Measurements from ENCODE around the gene RAB7A.
"Not testable (repeated sequence)": the region's sequence is repeated elsewhere in the genome, so short reads cannot be mapped to it uniquely, and the experiment has no call there.

The RAB7A gene

DNA sequence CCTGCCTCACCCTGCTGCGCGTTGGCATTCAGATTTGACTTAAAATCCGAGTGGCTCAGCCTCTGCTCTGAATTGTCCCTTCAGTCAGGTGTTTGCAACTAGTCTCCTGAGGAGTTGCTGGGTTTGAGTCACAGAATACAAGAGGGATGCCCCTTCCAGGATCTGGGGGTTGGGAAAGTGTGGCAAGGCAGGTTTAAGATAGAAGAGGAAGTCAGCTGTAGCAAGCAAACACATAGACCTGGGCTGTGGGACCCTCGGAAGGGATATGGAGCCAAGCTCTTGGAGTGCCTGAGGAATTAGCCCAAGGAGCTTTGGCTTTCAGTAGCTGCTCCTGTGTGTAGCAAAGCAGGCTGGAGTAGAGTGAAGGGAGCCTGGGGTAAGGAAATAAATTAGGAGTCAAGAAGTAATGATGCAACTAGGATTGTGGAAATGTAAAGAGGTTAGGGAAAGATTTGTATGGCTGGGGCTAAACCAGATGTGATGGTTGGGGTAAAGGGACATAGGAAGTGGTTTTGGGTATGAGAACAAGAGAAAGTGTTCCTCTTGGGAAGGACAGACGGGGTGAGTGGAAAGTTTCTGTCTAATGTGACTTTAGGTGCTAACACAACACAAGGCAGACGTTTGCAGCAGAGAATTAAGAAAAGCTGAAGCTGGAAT, 41.2 kb downstream of the RAB7A start:
- DNase-seq (ENCODE audit: low read depth) = no peak
- TF ChIP-seq CTCF (conservative IDR thresholded peaks at IDR 0.05; ENCODE audit: low read depth, low read length) = no peak
- no peak overlapping the region for H3K4me3 ChIP-seq (ENCODE audit: low read length)

DNA sequence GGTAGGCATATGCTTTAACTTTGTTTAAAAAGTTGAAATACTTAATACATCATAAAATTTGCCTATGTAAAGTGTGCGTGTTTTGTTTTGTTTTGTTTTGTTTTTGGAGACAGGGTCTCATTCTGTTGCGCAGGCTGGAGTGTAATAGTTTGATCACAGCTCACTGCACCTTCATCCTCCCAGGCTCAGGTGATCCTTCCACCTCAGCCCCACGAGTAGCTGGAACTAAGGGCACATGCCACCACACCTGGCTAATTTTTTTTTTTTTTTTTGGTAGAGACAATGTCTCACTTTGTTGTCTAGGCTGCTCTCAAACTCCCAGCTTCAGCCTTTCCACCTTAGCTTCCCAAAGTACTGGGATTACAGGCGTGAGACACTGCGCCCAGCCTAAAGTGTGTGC, 42.5 kb downstream of the RAB7A start:
- no peak overlapping the region for H3K4me3 ChIP-seq (ENCODE audit: low read length)
- DNase-seq (ENCODE audit: low read depth) = no peak
- no peak for TF ChIP-seq CTCF (conservative IDR thresholded peaks at IDR 0.05; ENCODE audit: low read depth, low read length)

DNA sequence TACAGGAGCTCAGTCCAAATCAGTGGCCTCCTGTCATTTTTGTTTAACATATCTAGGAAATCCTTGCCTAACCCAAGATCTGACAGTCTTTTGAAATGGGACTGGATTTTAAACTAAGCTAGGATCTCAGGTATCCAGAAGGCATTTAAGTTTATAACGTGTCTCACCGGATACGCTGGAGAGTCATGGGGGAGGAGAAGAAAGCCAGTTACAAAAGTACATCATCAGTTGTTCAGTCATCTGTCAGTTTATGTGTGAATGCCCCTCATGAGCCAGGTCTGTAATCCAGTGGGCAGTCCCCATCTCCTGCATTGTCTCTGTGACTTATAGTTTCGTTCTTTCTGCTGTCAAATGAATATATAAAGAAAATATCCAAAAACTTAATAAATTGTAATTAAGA, 44.4 kb downstream of the RAB7A start:
- no peak overlapping the region for H3K4me3 ChIP-seq (ENCODE audit: low read length)
- no peak for DNase-seq (ENCODE audit: low read depth)
- TF ChIP-seq CTCF (conservative IDR thresholded peaks at IDR 0.05; ENCODE audit: low read depth, low read length) = no peak

DNA sequence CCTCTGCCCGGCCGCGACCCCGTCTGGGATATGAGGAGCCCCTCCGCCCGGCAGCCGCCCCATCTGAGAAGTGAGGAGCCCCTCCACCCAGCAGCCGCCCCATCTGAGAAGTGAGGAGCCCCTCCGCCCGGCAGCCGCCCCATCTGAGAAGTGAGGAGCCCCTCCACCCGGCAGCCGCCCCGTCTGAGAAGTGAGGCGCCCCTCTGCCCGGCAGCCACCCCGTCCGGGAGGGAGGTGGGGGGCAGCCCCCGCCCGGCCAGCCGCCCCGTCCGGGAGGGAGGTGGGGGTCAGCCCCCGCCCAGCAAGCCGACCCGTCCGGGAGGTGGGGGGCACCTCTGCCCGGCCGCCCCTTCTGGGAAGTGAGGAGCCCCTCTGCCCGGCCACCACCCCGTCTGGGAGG, 47.2 kb downstream of the RAB7A start:
- H3K4me3 ChIP-seq (ENCODE audit: low read length) = not testable (repeated sequence)

DNA sequence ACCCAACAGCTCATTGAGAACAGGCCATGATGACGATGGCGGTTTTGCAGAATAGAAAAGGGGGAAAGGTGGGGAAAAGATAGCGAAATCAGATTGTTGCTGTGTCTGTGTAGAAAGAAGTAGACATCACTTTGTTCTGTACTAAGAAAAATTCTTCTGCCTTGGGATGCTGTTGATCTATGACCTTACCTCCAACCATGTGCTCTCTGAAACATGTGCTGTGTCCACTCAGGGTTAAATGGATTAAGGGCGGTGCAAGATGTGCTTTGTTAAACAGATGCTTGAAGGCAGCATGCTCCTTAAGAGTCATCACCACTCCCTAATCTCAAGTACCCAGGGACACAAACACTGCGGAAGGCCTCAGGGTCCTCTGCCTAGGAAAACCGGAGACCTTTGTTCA, 47.6 kb downstream of the RAB7A start:
- not testable (repeated sequence) for DNase-seq (ENCODE audit: low read depth); H3K4me3 ChIP-seq (ENCODE audit: low read length)

More for the DNA sequence above, 47.2 kb downstream of the RAB7A start:
- not testable (repeated sequence) for DNase-seq (ENCODE audit: low read depth)

DNA sequence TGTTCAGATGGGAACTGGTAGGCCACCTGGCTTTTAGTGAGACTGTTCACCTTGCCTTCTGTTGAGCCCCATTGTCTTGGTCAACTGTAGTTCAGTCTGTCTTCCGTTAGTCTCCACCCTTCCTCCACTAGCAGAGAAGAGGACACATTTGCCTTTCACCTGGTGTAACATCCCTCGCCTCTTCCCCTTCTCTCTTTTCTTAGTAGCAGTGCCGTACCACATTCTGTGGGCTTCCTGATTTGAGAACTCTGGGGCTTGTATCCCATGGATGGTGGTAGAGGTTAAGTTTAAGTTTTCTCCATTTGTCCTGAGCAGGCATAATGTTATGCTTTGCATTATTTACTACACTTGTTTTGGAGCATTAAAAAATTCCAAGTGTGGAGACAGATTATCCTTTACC, 49.3 kb downstream of the RAB7A start:
- no peak for TF ChIP-seq CTCF (conservative IDR thresholded peaks at IDR 0.05; ENCODE audit: low read depth, low read length)
- no peak overlapping the region for H3K4me3 ChIP-seq (ENCODE audit: low read length)
- no peak for DNase-seq (ENCODE audit: low read depth)

DNA sequence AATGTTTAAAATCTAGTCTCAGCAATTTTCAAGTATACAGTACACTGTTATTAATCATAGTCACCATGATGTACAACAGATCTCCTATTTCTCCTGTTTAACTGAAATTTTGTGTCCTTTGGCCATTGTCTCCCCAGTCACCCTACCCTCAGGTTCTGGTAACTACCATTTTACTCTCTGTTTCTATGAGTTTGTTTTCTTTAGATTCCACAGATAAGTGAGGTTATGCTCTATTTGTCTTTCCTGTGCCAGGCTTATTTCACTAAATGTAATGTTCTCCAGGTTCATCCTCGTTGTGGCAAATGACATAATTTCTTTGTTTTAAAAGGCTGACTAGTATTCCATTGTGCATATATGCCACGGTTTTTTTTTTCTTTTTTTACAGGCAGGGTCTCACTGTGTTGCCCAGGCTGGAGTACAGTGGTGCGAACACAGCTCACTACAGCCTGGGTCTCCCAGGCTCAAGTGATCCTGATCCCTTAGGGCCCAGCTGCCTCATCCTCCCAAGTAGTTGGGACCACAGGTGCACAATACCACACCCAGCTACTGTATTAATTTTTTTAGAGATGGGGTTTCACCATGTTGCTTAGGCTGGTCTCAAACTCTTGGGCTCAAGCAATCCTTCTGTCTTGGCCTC, 50.0 kb downstream of the RAB7A start:
- no peak for DNase-seq (ENCODE audit: low read depth)
- no peak overlapping the region for H3K4me3 ChIP-seq (ENCODE audit: low read length)
- no peak for TF ChIP-seq CTCF (conservative IDR thresholded peaks at IDR 0.05; ENCODE audit: low read depth, low read length)

DNA sequence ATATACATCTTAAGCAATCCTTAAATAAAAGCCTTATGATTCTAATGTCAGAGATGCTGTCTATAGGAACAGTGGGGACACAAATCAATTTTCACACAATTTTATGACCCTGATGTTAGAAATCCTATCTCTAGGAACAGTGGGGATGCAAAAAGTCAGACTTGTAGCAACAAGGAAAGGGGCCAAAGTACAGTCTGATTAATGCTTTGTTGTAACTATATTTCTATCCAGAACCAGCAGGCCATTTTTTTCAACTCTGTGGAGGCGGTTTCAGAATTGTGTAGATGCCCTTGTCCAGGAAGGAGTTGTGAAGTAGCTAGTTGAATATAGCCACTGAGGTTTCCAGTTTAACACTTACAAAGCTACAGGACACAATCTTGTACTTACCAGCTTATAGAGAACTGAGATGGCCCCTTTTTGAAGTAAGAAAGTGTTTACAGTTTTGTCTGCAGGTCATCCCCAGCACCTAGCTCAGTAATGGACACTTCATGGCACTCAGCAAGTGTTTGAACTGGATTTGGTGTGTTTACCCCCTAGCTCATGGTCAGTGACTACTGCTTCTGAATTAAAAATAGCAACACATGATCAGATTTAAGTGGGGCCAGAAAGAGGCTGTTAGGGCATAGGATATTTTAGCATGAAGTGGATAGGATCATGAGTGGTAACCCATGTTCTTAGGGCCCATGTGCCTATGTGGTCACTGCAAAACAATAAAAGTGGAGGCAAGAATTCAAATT, 54.3 kb downstream of the RAB7A start:
- no peak overlapping the region for H3K4me3 ChIP-seq (ENCODE audit: low read length)
- no peak for TF ChIP-seq CTCF (conservative IDR thresholded peaks at IDR 0.05; ENCODE audit: low read depth, low read length)
- no peak for DNase-seq (ENCODE audit: low read depth)

All from retinal pigment epithelial cell (primary cell).